ENCODE results near the gene PTH1R. TPM values are rescaled to one million over a fixed set of nuclear protein-coding genes. Genes with fewer than 3 reads are reported as not detected.

Gene PTH1R
- total RNA-seq (ENCODE audit: low replicate concordance), result 0.43 TPM in 1 of 2 replicates, not detected in the other

GRCh38 chr3:46877406-46878125, at the start of gene PTH1R:
Gene PTH1R (plus strand): TSS chr3:46877721. CDS start chr3:46883560, 5,839 bp downstream.
- peaks cover 19% of the 10 kb centered on the region for H3K27me3 Mint-ChIP-seq (ENCODE audit: insufficient read depth, low read depth)
- peaks cover 20% of the 10 kb centered on the region for H4K20me1 ChIP-seq (ENCODE audit: low read depth)
- H2AFZ ChIP-seq (replicated peaks), result no peak within 1 kb of the TSS
- H3K4me3 Mint-ChIP-seq, result no peak within 1 kb of the TSS
- no peaks in the 10 kb centered on the region for H3K79me2 ChIP-seq (ENCODE audit: low read depth)
- no peak within 1 kb of the TSS for H3K9ac ChIP-seq
- no peaks in the 10 kb centered on the region for H3K9me3 ChIP-seq (ENCODE audit: low read depth)
- peak within 1 kb of the TSS; percentile 63 for H3K27ac Mint-ChIP-seq
- H3K27me3 ChIP-seq, result peaks cover 38% of the 10 kb centered on the region
- H3K36me3 Mint-ChIP-seq, result no peaks in the 10 kb centered on the region
- H3K4me3 ChIP-seq, result no peak within 1 kb of the TSS
- no peaks in the 10 kb centered on the region for H3K36me3 ChIP-seq
- peaks cover 18% of the 10 kb centered on the region for H3F3A ChIP-seq (ENCODE audit: low read depth)
- H3K9me3 Mint-ChIP-seq, result no peaks in the 10 kb centered on the region
- H3K4me1 Mint-ChIP-seq, result peaks cover 26% of the 10 kb centered on the region
- no peak within 1 kb of the TSS for H3K27ac ChIP-seq
- no peak for DNase-seq (ENCODE audit: low spot score)
- H3K4me2 ChIP-seq, result peak within 1 kb of the TSS; percentile 36
- peaks cover 19% of the 10 kb centered on the region for H3K4me1 ChIP-seq
- TF ChIP-seq CTCF (IDR thresholded peaks at IDR 0.05) (no peak), EZH2phosphoT487 (IDR thresholded peaks at IDR 0.05) (no peak), EZH2 (IDR thresholded peaks at IDR 0.05) (no peak)

- Mint-ChIP-seq H3K36me3 (no peaks in the 10 kb centered on the region), H3K9me3 (peaks cover 5% of the 10 kb centered on the region), H3K4me1 (peaks cover 9% of the 10 kb centered on the region), H3K27ac (no peak overlapping the region), H3K4me3 (no peak overlapping the region), H3K27me3 (ENCODE audit: insufficient read depth, low read depth) (peaks cover 8% of the 10 kb centered on the region)
- no peak for DNase-seq (ENCODE audit: low spot score)
- TF ChIP-seq CTCF (IDR thresholded peaks at IDR 0.05) (no peak), EZH2 (IDR thresholded peaks at IDR 0.05) (no peak), EZH2phosphoT487 (IDR thresholded peaks at IDR 0.05) (no peak)
- peaks cover 9% of the 10 kb centered on the region for H3K4me1 ChIP-seq
- peaks cover 8% of the 10 kb centered on the region for H3F3A ChIP-seq (ENCODE audit: low read depth)
- no peaks in the 10 kb centered on the region for H3K79me2 ChIP-seq (ENCODE audit: low read depth)
- H3K9ac ChIP-seq, result no peak overlapping the region
- no peaks in the 10 kb centered on the region for H3K36me3 ChIP-seq
- H3K4me3 ChIP-seq, result no peak overlapping the region
- H3K9me3 ChIP-seq (ENCODE audit: low read depth), result no peaks in the 10 kb centered on the region
- no peak overlapping the region for H3K27ac ChIP-seq
- no peaks in the 10 kb centered on the region for H4K20me1 ChIP-seq (ENCODE audit: low read depth)
- H2AFZ ChIP-seq (replicated peaks), result no peak overlapping the region
- no peak overlapping the region for H3K4me2 ChIP-seq
- no peaks in the 10 kb centered on the region for H3K27me3 ChIP-seq
These were observed 47.8 kb upstream of the PTH1R start for GRCh38 chr3:46829699-46830208.

- Histone ChIP-seq H3K9ac (no peak overlapping the region), H2AFZ (replicated peaks) (no peak overlapping the region), H3K4me2 (no peak overlapping the region), H3F3A (ENCODE audit: low read depth) (no peaks in the 10 kb centered on the region), H3K27me3 (no peaks in the 10 kb centered on the region), H3K36me3 (no peaks in the 10 kb centered on the region), H3K4me1 (no peaks in the 10 kb centered on the region), H4K20me1 (ENCODE audit: low read depth) (no peaks in the 10 kb centered on the region), H3K27ac (no peak overlapping the region), H3K9me3 (ENCODE audit: low read depth) (no peaks in the 10 kb centered on the region), H3K4me3 (no peak overlapping the region), H3K79me2 (ENCODE audit: low read depth) (no peaks in the 10 kb centered on the region)
- Mint-ChIP-seq H3K36me3 (no peaks in the 10 kb centered on the region), H3K27me3 (ENCODE audit: insufficient read depth, low read depth) (peaks cover 8% of the 10 kb centered on the region), H3K4me3 (no peak overlapping the region), H3K27ac (no peak overlapping the region), H3K9me3 (peaks cover 5% of the 10 kb centered on the region), H3K4me1 (peaks cover 6% of the 10 kb centered on the region)
- TF ChIP-seq EZH2 (IDR thresholded peaks at IDR 0.05) (no peak), CTCF (IDR thresholded peaks at IDR 0.05) (no peak), EZH2phosphoT487 (IDR thresholded peaks at IDR 0.05) (no peak)
- no peak for DNase-seq (ENCODE audit: low spot score)
These were observed 46.7 kb upstream of the PTH1R start for GRCh38 chr3:46830801-46831200.

Measured in neural progenitor cell (in vitro differentiated cells).